Measurements from ENCODE around the gene NLRP1.

Gene NLRP1

DNA sequence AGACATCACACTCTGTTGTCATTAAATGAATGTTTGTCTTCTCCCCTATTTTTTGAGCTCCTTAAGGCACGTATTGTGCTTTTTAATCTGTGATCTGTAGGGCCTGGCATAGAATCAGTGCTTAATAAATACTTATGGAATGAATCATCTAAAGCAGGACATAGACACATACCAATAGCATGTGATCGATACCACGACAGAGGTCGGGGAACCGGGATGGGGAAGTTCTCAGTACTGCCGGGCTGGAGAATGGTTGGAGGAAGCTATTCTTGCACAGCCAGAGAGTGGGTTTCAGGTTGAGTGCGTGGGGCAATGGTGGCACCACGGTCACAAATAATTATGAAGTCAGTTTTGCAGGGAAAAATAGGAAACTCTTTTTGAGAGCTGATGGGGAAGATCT lies 26.8 kb downstream of the NLRP1 start:
- peak; percentile 24 for DNase-seq (ENCODE audit: low read depth)

DNA sequence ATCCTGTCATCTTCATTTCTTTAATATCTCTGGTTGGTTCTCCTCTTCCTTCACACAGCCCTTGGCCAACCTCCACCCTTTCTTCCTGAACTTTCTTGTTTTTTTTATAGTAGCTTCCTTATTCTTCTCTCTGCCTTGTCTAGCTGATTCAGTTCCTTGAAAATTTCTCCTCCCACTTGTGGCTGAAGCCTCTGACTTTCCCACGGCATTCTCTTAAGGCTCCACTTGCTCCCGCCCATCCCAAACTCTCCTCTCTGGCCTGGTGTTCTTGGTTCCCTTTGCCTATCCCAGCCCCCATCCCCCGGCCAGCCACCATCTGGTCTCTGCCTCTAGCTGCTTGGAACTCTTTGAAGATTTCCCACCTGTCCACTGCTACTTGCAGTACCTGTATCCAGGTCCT lies 29.1 kb downstream of the NLRP1 start:
- peak; percentile 19 for DNase-seq (ENCODE audit: low read depth)

DNA sequence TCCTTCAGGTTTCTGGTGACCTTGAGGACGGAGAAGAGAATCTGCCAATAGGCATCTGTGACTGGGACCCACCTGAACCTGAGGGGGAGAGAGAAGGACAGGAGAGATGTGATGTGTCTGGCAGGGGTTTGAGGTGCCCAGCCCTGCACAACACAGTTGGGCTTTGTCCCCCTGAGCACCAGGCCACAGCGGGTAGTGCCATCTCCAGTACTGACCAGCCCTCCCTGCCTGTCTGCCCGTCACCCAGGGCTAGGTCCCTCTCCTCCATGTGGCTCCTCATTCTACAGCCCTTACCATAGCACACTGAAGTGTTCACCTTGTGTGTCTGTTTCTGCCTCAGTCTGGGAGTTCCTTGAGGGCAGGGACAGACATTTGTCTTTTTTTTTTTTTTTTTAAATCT lies 30.8 kb downstream of the NLRP1 start:
- no peak for DNase-seq (ENCODE audit: low read depth)

DNA sequence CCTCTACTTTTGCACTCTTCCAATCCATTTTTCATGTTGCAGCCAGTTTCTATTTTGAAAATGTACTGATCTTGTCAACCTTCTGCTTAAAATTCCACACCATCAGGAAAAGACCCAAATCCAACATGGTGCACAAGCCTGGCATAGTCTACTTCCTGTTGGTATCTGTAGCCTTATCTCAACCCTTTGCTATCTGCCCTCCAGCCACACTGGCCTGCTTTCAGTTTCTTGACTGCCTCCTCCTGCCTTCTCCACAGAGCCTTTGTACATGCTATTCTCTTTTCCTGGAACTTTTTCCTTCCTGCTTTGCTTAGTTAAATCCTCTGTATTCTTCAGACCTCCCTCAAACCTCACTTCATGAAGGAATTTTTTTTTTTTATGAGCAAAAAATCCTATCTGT lies 31.5 kb downstream of the NLRP1 start:
- no peak for DNase-seq (ENCODE audit: low read depth)

DNA sequence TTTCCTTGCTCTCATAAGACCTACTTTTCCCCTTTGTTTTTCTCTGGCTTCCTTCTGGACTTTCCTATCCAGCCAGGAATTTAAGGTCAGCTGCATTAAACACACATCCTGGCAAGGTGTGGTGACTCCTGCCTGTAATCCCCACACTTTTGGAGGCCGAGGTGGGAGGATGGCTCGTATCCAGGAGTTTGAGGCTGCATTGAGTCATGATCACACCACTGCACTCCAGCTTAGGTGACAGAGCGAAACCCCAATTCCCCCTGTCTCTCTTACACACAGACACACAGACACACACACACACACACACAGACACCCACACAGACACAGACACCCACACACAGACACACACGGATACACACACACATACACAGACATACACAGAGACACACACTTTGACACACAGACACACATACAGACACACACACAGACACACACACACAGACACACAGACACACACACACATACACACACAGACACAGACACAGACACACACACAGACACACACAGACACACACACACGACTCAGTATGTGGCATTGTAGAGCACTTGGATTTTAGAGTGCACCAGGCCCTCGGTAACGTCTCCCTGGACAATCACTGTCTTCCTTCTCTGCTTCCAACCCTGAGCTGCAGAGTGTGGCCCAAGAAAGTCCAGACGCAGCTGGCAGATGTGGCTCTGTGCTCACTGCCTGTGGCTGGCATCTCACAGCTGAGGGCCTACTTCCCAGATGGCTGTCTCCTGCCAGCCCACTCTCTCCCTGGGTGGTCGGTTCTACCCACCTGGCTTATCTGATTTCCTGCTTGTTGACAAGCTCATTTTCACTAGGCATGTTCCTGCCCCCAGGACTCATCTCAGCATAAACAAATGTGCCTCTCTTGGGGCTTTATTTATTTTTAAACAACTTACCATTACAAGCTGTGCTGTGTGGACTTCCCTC lies 39.0 kb downstream of the NLRP1 start:
- no peak for DNase-seq (ENCODE audit: low read depth)

DNA sequence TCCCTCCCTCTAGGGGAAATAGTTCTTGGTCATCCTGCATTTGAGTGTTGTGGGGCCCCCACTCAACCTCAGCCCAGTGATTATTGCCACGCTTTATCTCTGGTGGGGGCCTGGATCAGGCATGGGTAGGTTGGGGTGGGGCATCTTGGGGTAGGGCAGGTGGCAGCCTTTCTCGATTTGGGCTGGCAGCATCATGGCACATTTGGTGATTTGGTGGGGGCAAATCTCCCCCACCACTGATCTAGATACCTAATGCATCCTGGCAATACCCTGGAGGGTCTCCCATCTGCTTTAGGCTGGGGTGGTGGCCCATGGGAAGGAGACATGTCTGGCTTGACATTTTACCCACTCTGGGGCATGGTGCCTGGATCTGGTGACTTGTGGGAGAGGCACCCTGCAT lies 40.2 kb downstream of the NLRP1 start:
- DNase-seq (ENCODE audit: low read depth): no peak

DNA sequence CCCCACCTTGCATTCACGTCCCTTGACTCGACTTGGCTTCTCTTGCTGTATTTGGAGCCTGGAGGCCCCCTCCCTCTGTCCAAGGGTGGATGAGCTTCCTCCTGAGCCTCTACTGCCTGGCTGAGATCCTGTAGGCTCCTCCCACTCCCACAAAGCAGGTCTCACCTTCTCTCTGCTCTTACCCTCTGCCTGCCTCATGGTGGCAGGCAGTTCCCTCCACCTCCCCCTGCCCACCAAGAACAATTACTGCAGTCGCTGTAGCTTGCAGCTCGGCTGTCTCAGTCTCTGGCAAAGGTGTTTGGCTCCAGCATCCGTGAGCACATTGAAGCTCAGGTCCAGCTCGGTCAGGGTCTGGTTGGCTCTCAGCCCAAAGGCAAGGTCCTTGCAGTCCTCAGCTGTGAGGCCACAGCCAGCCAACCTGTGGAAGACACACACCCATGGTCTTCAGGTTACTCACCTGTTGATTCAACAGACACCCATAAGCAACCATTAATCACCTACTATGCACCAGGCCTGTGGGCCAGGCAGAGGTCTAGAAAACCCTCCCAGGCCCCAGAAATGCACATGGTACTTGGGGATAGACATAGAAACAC lies 42.6 kb downstream of the NLRP1 start:
- no peak for DNase-seq (ENCODE audit: low read depth)

DNA sequence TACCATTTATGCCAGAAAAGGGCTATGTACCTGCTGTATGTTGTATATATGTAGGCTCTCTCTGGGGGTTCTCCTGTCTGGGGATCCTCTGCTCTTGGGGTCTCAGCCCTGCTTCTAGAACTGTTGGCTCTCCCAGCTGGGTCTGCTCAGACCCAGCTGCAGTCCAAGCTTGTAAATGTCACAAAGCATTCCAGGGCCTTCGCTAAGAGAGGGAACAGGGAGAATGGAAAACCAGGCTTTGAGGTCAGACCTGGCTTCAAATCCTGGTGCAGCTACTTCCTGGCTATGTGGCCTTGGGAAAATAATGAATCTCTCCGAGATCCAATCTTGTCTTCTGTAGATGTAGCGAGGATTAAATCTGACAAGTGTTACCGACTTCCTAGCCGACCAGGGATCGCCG lies 44.0 kb downstream of the NLRP1 start:
- DNase-seq (ENCODE audit: low read depth): no peak

DNA sequence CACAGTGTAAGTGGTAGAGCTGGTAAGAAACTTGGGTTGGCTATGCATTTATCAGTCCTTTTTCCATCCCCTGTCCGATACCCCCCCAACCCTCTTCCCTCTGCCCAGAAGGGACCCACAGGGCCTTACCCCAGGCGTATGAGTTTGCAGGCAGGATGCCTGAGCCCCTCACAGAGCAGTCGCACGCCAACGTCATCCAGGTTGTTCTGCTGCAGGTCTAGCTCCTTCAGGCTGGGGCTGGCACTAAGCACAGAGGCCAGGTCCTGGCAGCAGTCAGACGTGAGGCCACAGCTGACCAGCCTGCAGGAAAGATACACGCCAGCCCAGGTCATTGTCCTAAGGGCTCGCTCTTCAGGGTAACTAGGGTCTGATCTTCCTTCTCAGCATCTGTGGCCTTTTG lies 45.0 kb downstream of the NLRP1 start:
- DNase-seq (ENCODE audit: low read depth): no peak

DNA sequence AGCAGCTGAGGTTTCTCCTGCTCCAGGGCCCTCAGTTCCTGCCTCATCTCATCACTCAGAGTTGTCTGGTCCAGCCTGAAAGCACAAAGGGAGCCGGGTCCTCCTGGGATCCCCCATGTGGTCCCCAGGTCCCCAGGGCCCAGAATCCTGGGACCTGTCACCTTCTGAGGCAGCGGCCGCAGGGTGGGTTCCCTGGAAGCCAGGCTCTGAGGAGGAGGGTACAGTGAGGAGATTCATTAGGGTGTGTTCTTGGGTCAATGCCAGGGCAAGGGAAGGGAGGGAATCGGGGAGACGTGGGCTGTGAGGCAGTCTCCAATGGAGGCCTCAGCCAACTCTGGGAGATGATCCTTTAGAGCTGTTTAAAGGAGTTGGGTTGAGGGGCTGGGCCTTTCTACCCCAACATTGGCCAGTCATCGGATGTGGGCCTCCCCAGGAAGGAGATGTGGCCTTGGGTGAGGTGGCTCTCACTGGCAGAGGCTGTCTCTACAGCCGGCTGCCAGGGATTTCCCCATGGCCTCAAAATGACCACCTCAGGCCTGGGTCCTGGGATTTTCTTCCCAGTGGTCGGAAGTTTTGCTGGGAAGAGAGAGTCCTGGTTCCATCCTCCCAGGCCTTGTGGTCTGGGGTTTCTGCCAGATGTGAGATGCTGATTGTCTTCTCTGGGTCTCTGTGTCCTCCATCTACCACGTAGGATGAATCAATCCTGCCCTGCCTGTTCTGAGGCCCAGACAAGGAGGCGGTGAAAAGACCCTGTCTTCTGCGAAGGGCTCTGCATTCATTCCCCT lies 47.3 kb downstream of the NLRP1 start:
- DNase-seq (ENCODE audit: low read depth): no peak

DNA sequence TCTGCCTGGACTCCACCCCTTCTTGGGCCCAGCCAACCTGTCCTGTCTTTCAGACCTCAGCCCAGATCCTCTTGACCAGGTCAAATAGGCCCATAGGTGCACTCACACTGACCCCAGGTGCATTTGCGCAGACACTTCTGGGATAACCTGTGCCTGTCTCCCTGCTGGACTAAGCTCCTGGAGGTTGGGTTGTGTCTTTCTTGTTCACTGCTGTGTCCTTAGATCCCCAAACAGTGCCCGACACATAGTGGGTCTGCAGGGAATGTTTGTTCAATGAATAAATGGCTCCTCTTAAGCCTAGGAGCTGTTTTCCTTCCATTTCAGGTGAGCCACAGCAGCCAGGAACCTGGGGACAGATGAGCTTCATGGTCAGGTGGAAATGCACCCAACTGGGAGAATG lies 48.9 kb downstream of the NLRP1 start:
- no peak for DNase-seq (ENCODE audit: low read depth)

DNA sequence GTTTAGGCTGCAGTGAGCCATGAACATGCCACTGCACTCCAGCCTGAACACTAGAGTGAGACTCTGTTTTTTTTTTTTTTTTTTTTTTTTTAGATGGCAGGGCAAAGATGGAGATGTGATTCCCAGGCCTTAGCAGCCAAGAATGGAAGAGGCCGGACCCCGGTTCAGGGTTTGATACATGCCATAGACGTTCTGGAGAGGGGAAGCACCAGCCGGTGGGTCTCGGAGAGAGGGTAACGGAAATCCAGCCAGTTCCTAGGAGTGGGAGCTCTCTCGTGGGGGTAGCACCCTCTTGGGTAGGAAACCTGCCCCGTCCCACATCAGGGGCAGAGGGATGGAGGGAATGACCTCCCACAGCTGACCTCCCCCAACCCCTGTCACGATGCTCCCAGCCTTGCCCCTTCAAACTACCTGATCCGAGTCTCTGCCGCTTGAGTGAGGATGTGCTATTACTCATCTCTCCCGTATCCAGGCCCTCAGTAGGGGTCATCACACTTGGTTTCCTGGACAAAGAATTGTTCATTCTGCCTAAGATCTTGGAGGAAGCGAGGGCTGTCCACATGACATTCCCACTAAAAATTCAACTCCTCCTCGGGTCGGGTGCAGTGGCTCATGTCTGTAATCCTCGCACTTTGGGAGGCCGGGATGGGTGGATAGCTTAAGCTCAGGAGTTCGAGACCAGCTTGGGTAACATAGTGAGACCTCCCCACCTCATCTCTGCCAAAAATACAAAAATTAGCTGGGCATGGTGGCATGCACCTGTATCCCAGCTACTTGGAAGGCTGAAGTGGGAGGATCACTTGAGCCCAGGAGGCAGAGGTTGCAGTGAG lies 50.6 kb downstream of the NLRP1 start:
- no peak for DNase-seq (ENCODE audit: low read depth)

DNA sequence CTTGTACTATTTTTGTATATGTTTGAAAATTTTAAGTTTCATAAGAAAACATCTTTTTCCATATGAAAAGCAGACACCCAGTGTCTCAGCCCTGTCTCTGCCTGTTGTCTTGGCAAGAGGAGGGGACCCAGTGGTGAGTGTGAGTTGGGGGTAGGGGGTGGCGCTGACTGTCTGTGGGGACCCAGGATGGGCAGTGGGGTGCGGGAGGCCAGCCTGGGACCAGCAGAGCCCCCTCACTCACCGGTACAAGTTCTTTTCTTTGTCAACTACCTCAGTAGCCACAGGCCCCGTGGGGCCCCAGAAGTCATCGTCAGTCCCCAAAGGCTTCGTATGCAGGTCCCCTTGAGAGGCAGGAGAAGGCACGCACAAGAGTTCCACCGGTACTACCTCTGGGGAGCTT lies 51.7 kb downstream of the NLRP1 start:
- no peak for DNase-seq (ENCODE audit: low read depth)

DNA sequence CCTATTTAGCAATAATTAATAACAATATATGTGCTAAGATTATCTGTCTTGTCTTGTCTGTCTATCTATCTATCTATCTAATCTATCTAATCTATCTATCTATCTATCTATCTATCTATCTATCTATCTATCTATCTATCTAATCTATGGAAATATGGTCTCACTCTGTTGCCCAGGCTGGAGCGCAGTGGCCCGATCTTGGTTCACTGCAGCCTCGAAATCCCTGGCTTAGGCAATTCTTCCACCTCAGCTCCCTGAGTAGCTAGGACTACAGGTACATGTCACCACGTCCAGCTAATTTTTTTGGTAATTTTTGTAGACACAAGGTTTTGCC lies 53.3 kb downstream of the NLRP1 start:
- DNase-seq (ENCODE audit: low read depth): no peak

DNA sequence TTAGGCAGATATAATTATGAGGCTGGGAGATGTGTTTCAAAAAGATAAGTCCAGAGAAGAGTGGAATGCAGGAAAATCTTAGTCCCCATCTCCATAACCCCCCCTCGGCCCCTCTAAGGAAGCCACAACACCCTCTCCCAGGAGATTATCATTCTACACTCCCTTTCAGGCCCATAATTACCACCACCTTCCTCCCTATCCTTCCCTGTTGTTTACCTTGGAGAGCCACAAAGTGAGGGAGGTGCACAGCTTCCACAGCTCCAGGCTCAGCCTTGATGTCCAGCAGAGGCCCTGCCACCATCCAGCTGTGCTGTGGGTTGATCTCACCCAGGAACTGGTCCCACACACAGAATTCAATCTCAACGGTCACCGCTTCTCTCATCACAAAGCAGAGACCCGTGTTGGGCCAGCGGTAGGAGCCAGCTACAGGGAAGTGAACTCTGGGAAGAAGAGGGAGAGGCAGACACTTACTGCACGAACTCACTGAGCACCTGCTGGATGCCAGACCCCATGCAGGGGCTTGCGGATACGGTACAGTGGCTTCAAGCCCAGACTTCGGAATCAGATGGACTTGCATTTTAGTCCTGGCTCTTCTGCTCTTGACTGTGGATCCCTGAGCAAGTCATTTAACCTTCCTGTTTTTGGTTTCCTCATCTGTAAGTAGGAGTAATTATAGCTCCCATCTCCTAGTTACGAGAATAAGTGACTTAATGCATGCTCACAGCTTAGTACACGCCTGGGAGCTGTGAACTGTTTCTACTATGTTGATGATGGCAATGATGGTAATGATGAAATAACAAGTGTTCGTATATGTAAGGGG lies 53.8 kb downstream of the NLRP1 start:
- no peak for DNase-seq (ENCODE audit: low read depth)

DNA sequence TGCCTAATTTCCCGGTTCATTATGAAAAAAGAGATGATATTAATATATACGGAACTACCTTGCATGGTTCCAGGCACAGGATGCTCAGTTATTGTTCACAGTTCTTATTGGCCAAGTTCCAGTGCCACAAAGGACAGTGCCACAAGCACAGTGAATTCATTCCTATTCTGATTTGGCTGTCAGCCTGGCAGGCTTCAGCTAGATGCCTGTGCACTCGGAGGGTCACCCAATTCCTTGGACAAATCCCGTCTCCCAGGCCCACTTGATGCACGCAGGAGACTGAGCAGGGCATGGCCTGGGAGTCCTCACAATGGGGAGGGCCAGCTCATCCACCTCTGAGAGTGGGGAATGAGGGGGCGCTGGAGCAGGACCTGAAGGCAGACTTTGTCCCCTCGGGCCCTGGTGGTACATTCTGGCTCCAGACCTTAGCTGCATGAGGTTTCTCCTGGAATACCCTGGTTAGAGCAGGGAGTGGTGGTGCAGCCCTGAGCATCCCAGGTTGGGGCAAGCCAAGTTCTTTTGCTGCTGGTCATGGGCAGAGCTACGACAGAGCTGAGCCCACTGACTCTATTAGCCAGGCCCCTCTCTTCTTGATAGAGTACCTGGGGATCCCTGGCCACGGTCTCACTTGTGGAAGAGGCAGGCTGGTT lies 56.6 kb downstream of the NLRP1 start:
- DNase-seq (ENCODE audit: low read depth): no peak

DNA sequence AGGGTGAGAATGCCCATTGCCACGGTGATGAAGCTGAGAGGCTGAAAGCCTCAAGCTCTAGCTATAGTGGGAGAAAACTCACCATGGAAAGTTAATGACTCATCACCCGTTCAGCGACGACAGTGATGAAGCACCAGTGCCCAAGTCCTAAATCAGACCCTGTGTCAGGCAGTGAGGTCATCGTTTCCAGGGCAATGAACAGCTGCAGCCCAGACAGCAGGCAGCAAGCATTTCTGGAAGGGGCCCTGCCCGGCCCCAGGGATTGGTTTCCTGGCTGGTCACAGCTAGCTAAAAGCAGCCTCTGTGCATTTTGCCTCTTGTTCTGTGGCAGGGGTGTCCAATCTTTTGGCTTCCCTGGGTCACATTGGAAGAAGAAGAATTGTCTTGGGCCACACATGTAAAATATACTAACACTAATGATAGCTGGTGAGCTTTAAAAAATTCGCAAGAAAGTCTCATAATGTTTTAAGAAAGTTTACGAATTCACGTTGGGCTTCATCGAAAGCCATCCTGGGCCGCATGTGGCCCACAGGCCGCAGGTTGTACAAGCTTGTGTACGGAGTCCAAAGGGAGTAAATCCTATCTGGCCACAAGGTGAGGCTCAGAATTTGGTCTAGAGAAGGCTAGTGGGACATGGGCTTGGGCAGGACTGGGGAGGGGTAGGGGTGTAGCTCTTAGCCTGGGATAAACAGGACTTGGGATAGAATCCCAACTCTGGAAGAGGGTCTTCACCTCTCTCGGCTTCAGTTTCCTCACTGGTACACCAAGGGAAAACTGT lies 57.3 kb downstream of the NLRP1 start:
- peak; percentile 96 for DNase-seq (ENCODE audit: low read depth)

DNA sequence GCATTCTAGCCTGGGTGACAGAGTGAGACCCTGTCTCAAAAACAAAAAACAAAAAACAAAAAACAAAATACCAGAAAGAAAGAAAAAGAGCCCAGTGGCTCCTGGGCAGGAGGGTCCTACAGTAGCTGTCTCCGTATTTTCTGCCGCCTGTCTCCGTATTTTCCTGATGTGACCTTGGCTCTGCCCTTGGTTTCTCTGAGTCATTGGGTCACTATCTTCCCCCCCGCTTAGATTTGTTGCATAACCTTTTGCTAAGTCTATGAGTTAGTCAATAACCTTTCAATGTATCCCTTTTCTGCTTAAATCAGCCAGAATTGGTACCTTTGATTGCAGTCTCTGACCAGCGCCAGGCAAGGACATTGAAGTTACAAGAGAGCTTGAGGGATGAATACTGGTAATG lies 61.1 kb downstream of the NLRP1 start:
- no peak for DNase-seq (ENCODE audit: low read depth)

DNA sequence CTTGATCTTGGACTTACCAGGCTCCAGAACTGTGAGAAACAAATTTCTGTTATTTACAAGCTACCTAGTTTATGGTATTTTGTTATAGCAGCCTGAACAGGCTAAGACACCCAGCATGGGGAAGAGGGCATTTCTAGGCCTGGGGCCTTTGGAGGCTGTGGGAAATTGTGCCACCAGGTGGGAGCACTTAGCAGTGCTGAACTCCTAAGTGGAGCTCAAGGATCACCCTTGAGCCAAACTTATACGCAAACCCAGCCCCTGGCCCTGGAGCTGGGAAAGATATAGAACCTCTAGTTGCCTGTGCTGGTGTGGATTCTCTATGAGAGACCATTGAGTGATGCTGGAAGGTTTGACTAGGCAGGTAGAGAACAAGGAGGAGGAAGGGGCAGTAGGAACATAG lies 61.8 kb downstream of the NLRP1 start:
- no peak for DNase-seq (ENCODE audit: low read depth)

Data from GM04504 (cell line).